SU-DHL-6 (cell line): ENCODE results near the gene TRIP6.

Experiments used
- CTCF ChIP-seq: fragments of 200-600 bp; sonication (generic); IDR thresholded peaks from one replicate; pipeline ENCODE4 v1.5.1; 2017; ENCODE audit warnings: antibody characterized with exemption, mild to moderate bottlenecking, low read length, moderate library complexity; ENCODE audit not compliant: insufficient read depth, poor library complexity, severe bottlenecking
- EZH2phosphoT487 ChIP-seq: fragments of 200-600 bp; sonication (generic), shearing (Covaris generic); conservative IDR thresholded peaks from 2 replicates; pipeline ENCODE4 v1.6.1; 2018; ENCODE audit warnings: mild to moderate bottlenecking, antibody characterized with exemption, low read length, moderate library complexity, mixed read lengths

GRCh38 chr7:100829150-100829716, 38.0 kb upstream of the TRIP6 start:
- TF ChIP-seq CTCF (no peak), EZH2phosphoT487 (no peak)
